ENCODE measurements around the gene BATF3.

DNA sequence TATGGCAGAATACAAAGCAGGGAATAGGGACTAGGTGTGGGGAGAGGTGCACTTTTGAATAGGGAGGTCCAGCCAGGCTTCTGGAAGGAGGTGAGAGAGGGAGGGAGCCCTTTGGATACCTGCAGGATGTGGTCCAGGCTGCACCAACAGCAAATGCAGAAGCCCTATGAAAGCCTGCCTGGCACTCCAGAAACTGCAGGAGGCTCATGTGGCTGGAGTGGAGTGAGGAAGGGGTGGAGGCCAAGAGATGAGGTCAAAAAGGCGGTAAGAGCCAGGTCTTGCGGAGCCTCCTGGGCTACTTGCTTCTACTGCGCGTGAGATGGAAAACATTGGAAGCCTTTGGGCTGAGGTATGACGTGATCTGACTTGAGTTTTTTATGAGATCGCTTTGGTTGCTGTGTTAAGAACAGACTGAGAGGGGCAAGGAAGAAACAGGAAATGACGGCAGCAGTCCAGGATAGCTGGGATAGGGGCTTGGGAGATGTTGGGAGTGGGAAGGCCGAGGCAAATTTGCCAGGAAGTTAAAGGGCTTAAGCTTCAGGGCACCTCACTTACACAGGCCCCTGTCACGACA lies 4.4 kb upstream of the BATF3 start:
- TF ChIP-seq, protein P1, sequence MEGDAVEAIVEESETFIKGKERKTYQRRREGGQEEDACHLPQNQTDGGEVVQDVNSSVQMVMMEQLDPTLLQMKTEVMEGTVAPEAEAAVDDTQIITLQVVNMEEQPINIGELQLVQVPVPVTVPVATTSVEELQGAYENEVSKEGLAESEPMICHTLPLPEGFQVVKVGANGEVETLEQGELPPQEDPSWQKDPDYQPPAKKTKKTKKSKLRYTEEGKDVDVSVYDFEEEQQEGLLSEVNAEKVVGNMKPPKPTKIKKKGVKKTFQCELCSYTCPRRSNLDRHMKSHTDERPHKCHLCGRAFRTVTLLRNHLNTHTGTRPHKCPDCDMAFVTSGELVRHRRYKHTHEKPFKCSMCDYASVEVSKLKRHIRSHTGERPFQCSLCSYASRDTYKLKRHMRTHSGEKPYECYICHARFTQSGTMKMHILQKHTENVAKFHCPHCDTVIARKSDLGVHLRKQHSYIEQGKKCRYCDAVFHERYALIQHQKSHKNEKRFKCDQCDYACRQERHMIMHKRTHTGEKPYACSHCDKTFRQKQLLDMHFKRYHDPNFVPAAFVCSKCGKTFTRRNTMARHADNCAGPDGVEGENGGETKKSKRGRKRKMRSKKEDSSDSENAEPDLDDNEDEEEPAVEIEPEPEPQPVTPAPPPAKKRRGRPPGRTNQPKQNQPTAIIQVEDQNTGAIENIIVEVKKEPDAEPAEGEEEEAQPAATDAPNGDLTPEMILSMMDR (IDR thresholded peaks at IDR 0.05 in 8 of 11, conservative IDR thresholded peaks at IDR 0.05 in 3 of 11), result no peak
- TF ChIP-seq POLR2AphosphoS5 (IDR thresholded peaks at IDR 0.05) (no peak), POLR2A (IDR thresholded peaks at IDR 0.05) (no peak)

Data from spleen (tissue), 7 donors.